HuH-7 (cell line): Measurements from ENCODE around the gene TCP11L2.
"Not testable (repeated sequence)": the region's sequence is repeated elsewhere in the genome, so short reads cannot be mapped to it uniquely, and the experiment has no call there.

Source experiments
- DNase-seq: peaks from one replicate; pipeline ENCODE4 v3.0.0; 2011; ENCODE audit warnings: low spot score

Gene TCP11L2

GRCh38 chr12:106343214-106343528 lies 40.6 kb downstream of the TCP11L2 start:
- no peak for DNase-seq

- DNase-seq: no peak
Measured at GRCh38 chr12:106344131-106344530, 41.6 kb downstream of the TCP11L2 start.

GRCh38 chr12:106345746-106346145 lies 43.2 kb downstream of the TCP11L2 start:
- DNase-seq: peak; percentile 67

GRCh38 chr12:106348411-106348810 lies 45.9 kb downstream of the TCP11L2 start:
- no peak for DNase-seq

GRCh38 chr12:106353175-106353574 lies 50.6 kb downstream of the TCP11L2 start:
- DNase-seq: no peak

- DNase-seq: peak; percentile 88
Measured at GRCh38 chr12:106357549-106358395, 55.2 kb downstream of the TCP11L2 start, which contains the start of gene POLR3B. TSS of gene POLR3B (plus strand) at chr12:106357748. CDS start at chr12:106357880, 132 bp downstream.

- DNase-seq: peak; percentile 66
Measured at GRCh38 chr12:106358396-106359241, 56.1 kb downstream of the TCP11L2 start.

GRCh38 chr12:106359646-106360399 lies 57.3 kb downstream of the TCP11L2 start:
- no peak for DNase-seq

GRCh38 chr12:106360400-106360994 lies 58.0 kb downstream of the TCP11L2 start:
- DNase-seq: no peak

- no peak for DNase-seq
Measured at GRCh38 chr12:106362971-106363370, 60.4 kb downstream of the TCP11L2 start.

- DNase-seq: no peak
Measured at GRCh38 chr12:106364261-106364660, 61.7 kb downstream of the TCP11L2 start.

GRCh38 chr12:106369624-106370346 lies 67.3 kb downstream of the TCP11L2 start:
- DNase-seq: no peak

- no peak for DNase-seq
Measured at GRCh38 chr12:106378788-106379187, 76.3 kb downstream of the TCP11L2 start.

GRCh38 chr12:106380954-106381353 lies 78.4 kb downstream of the TCP11L2 start:
- DNase-seq: no peak

GRCh38 chr12:106381866-106382265 lies 79.3 kb downstream of the TCP11L2 start:
- DNase-seq: not testable (repeated sequence)

GRCh38 chr12:106386813-106387535 lies 84.4 kb downstream of the TCP11L2 start:
- no peak for DNase-seq

GRCh38 chr12:106387848-106388377 lies 85.4 kb downstream of the TCP11L2 start:
- DNase-seq: no peak

GRCh38 chr12:106389151-106389550 lies 86.6 kb downstream of the TCP11L2 start:
- no peak for DNase-seq

GRCh38 chr12:106392759-106393158 lies 90.2 kb downstream of the TCP11L2 start:
- no peak for DNase-seq
